Stomach (tissue), 4 donors: ENCODE measurements around the gene KDM2A.

Experiments used
- EP300 ChIP-seq: sonication (generic); formaldehyde crosslinking; IDR thresholded peaks from one replicate; pipeline ENCODE4 v1.6.1; 2017; ENCODE audit warnings: antibody characterized with exemption
- TF ChIP-seq, protein P1 (sequence below), 7 experiments: fragments of 450-650 bp in 4 of 7; fragments of 200-600 bp in 3 of 7; sonication (generic) in 3 of 7; IDR thresholded peaks; one replicate each; pipeline ENCODE4 v1.5.1; 2016 to 2019; ENCODE audit warnings: antibody characterized with exemption in 7 of 7, control low read depth in 2 of 7, mild to moderate bottlenecking in 1 of 7

- TF ChIP-seq, protein P1, sequence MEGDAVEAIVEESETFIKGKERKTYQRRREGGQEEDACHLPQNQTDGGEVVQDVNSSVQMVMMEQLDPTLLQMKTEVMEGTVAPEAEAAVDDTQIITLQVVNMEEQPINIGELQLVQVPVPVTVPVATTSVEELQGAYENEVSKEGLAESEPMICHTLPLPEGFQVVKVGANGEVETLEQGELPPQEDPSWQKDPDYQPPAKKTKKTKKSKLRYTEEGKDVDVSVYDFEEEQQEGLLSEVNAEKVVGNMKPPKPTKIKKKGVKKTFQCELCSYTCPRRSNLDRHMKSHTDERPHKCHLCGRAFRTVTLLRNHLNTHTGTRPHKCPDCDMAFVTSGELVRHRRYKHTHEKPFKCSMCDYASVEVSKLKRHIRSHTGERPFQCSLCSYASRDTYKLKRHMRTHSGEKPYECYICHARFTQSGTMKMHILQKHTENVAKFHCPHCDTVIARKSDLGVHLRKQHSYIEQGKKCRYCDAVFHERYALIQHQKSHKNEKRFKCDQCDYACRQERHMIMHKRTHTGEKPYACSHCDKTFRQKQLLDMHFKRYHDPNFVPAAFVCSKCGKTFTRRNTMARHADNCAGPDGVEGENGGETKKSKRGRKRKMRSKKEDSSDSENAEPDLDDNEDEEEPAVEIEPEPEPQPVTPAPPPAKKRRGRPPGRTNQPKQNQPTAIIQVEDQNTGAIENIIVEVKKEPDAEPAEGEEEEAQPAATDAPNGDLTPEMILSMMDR (IDR thresholded peaks at IDR 0.05) = no peak
- TF ChIP-seq EP300 = no peak
These were observed 179.7 kb downstream of the KDM2A start for GRCh38 chr11:67298786-67299185.
